Caki2 (cell line): ENCODE data around the gene C1orf105. TPM values are rescaled to one million over a fixed set of nuclear protein-coding genes. Genes with fewer than 3 reads are reported as not detected.
"Not testable (repeated sequence)": the region's sequence is repeated elsewhere in the genome, so short reads cannot be mapped to it uniquely, and the experiment has no call there.

Experiments
- DNase-seq: peaks from one replicate; pipeline ENCODE4 v3.0.0-alpha.2; 2015; ENCODE audit warnings: low read depth
- in situ Hi-C: cut with HindIII; loops from 2 replicates; pipeline ENCODE4 v1.10.0; 2016; ENCODE audit warnings: low sequenced_read_pairs, low pct_unique_long_range_greater_than_20kb, mixed read lengths
- total RNA-seq: library from RNA; depleted of rRNA; stranded (reverse); fragments of >200 nt; shearing (Covaris generic); gene quantifications from 2 replicates; pipeline ENCODE4 v1.2.3, GENCODE V29; 2014; ENCODE audit warnings: low replicate concordance

The C1orf105 gene
- total RNA-seq, 1 experiment from 2014 or later = not detected

GRCh38 chr1:172473302-172473701, 52.8 kb downstream of the C1orf105 start:
- no peak for DNase-seq
- in situ Hi-C loops = no loop called here

GRCh38 chr1:172473842-172474241, 53.4 kb downstream of the C1orf105 start:
- in situ Hi-C loops = no loop called here
- no peak for DNase-seq

GRCh38 chr1:172476218-172476811, 55.8 kb downstream of the C1orf105 start:
- in situ Hi-C loops = no loop called here
- peak; percentile 53 for DNase-seq

- DNase-seq = no peak
- in situ Hi-C loops = no loop called here
Observed at GRCh38 chr1:172477216-172477615, 56.7 kb downstream of the C1orf105 start.

GRCh38 chr1:172477741-172478140, 57.3 kb downstream of the C1orf105 start:
- in situ Hi-C loops = no loop called here
- DNase-seq = no peak

- in situ Hi-C loops = no loop called here
- no peak for DNase-seq
Observed at GRCh38 chr1:172478485-172478884, 58.0 kb downstream of the C1orf105 start.

- in situ Hi-C loops = no loop called here
- DNase-seq = no peak
Observed at GRCh38 chr1:172480431-172480830, 59.9 kb downstream of the C1orf105 start.

GRCh38 chr1:172482044-172482443, 61.6 kb downstream of the C1orf105 start:
- in situ Hi-C loops = no loop called here
- no peak for DNase-seq

GRCh38 chr1:172483448-172483847, 63.0 kb downstream of the C1orf105 start:
- no peak for DNase-seq
- in situ Hi-C loops = no loop called here

- no peak for DNase-seq
- in situ Hi-C loops = no loop called here
Observed at GRCh38 chr1:172484252-172484651, 63.8 kb downstream of the C1orf105 start.

- no peak for DNase-seq
- in situ Hi-C loops = no loop called here
Observed at GRCh38 chr1:172485626-172486025, 65.1 kb downstream of the C1orf105 start.

- DNase-seq = no peak
- in situ Hi-C loops = no loop called here
Observed at GRCh38 chr1:172486805-172487454, 66.4 kb downstream of the C1orf105 start.

- in situ Hi-C loops = no loop called here
- no peak for DNase-seq
Observed at GRCh38 chr1:172487550-172487949, 67.1 kb downstream of the C1orf105 start.

GRCh38 chr1:172488393-172488792, 67.9 kb downstream of the C1orf105 start:
- no peak for DNase-seq
- in situ Hi-C loops = no loop called here

GRCh38 chr1:172489847-172490246, 69.4 kb downstream of the C1orf105 start:
- in situ Hi-C loops = no loop called here
- no peak for DNase-seq

- no peak for DNase-seq
- in situ Hi-C loops = no loop called here
Observed at GRCh38 chr1:172492421-172492820, 71.9 kb downstream of the C1orf105 start.

- in situ Hi-C loops = no loop called here
- DNase-seq = no peak
Observed at GRCh38 chr1:172494166-172494565, 73.7 kb downstream of the C1orf105 start.

GRCh38 chr1:172496127-172496526, 75.6 kb downstream of the C1orf105 start:
- in situ Hi-C loops, DNase-seq: not testable (repeated sequence)

- in situ Hi-C loops = no loop called here
- DNase-seq = no peak
Observed at GRCh38 chr1:172496678-172497077, 76.2 kb downstream of the C1orf105 start.

GRCh38 chr1:172497230-172497629, 76.7 kb downstream of the C1orf105 start:
- in situ Hi-C loops = no loop called here
- DNase-seq = peak; percentile 22
